ENCODE data around the gene COG4.

COG4 gene

GRCh38 chr16:70478912-70479341 is 44.4 kb downstream of the COG4 start:
- no peak for DNase-seq (ENCODE audit: low spot score)

GRCh38 chr16:70478169-70478568 is 45.2 kb downstream of the COG4 start:
- DNase-seq (ENCODE audit: low spot score): no peak

- DNase-seq (ENCODE audit: low spot score): peak; percentile 63
These were observed 46.9 kb downstream of the COG4 start for GRCh38 chr16:70476272-70477020.

DNA sequence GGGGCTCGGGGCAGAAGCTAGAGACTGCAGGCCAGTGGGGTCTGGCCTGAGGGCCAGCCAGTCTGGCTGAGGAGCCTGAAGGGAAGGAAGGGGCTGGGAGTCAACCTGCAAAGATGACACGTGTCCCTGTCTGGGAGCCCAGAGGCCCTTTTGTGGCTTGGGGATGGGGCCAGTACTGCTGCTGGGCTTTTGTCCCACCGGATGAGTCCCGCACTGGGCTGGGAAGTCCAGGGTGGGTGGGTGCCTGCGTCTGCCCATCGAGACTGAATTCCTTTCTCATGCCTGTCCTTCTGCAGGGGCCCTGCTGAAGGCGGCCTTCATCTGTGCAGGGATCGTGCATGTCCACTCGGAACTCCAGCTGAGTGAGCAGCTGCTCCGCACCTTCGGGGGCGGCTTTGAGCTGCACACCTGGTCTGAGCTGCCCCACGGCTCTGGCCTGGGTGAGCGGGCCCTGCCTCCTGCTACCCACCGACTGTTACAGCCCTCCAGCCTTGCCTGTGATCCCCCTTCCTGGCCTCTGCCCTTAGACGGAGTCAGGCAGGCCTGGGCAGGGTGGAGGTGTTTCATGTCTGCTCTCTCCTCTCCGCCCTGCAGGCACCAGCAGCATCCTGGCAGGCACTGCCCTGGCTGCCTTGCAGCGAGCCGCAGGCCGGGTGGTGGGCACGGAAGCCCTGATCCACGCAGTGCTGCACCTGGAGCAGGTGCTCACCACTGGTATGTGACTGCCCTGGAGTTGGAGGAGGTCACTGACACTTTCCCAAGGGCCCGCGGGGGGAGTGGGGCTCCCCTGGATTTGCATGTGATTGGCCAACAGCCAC is 48.1 kb downstream of the COG4 start:
- no peak for DNase-seq (ENCODE audit: low spot score)

DNA sequence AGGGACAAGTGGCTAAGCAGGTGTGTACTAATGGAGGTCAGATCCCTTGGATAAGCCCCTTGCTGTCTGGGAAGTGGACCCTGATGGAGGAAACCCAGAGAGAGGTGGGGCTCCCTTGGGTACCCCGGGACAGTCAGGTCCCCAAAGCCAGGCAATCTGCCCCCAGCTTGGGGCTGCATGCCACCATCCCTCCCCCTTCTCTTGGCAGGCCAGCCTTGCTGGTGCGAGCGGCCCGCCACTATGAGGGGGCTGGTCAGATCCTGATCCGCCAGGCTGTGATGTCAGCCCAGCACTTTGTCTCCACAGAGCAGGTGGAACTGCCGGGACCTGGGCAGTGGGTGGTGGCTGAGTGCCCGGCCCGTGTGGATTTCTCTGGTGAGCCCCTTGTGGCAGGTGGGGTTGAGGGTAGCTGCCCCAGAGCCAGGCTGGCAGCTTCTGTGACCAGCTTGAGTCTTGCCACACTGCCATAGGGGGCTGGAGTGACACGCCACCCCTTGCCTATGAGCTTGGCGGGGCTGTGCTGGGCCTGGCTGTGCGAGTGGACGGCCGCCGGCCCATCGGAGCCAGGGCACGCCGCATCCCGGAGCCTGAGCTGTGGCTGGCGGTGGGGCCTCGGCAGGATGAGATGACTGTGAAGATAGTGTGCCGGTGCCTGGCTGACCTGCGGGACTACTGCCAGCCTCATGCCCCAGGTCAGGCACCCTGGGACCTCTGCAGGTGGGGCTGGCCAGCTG is 48.9 kb downstream of the COG4 start:
- DNase-seq (ENCODE audit: low spot score): no peak

DNA sequence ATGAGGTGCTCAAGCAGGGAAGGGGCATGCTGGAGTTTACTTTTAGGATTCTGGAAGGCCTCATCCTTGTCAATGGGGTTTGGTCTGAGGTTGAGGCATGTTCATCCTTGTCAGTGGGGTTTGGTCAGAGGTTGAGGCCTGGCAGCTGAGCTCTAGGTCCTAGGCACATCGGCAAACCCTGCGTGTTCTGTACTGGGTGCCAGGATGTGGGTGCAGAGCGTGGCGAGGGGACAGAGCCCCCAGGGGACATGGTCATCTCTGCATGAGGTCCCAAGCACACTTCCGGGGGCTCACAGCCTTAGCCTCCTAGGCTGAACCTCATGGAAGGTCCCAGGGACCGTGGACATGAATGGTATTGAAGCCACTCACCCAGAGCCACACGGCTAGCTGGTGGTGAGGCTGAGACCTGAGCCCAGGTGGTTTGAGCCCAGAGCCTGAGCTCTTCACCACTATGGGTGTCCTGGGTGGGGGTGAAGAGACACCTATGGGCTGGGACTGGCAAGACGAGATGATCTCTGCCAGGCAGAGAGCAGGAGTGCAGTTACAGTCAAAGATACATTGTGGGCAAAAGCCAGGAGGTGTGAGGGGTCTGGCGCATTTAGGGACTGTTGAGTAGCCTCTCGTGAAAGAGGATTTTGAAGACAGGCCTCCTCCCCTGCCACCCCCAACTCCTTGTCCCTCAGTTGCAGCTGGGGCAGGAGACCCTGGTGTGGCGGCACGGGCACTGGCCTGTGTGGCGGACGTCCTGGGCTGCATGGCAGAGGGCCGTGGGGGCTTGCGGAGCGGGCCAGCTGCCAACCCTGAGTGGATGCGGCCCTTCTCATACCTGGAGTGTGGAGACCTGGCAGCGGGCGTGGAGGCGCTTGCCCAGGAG is 49.7 kb downstream of the COG4 start:
- no peak for DNase-seq (ENCODE audit: low spot score)

GRCh38 chr16:70472786-70473433 is 50.4 kb downstream of the COG4 start:
- DNase-seq (ENCODE audit: low spot score): no peak

GRCh38 chr16:70470927-70471341 is 52.4 kb downstream of the COG4 start:
- peak; percentile 94 for DNase-seq (ENCODE audit: low spot score)

DNA sequence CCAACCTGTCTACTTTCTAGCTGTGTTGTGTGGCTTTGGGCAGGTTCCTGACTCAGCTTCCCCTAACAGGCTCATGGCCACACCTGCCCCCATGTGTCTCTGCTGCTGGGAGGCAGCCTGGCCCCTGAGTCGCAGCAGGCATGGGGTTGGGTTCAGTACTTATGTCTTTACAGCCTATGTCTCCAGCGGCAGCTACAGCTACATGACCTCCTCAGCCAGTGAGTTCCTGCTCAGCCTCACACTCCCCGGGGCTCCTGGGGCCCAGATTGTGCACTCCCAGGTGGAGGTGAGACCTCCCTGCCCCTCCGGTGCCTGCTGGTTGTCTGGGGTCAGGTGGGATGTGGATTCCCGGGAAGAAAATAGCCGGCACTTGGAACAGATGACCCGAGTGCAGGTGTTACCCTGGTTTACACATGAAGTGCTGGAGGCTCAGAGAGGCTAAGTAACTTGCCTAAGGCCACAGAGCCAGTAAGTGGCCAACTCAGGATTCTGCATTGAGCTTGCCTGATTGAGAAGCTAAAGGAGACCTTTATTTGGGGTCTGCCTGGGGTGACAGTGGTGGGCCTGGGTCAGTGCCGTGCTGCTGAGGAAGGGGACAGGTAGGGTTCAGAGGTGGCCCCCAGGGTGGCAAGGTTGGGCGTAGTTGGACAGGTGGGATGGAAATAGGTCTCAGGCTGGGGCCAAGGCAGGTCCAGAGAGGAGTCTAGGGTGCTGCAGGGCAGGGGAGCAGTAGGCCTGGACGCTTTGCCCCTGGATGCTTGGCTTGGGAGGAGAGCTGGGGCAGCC is 53.0 kb downstream of the COG4 start:
- DNase-seq (ENCODE audit: low spot score): no peak

DNA sequence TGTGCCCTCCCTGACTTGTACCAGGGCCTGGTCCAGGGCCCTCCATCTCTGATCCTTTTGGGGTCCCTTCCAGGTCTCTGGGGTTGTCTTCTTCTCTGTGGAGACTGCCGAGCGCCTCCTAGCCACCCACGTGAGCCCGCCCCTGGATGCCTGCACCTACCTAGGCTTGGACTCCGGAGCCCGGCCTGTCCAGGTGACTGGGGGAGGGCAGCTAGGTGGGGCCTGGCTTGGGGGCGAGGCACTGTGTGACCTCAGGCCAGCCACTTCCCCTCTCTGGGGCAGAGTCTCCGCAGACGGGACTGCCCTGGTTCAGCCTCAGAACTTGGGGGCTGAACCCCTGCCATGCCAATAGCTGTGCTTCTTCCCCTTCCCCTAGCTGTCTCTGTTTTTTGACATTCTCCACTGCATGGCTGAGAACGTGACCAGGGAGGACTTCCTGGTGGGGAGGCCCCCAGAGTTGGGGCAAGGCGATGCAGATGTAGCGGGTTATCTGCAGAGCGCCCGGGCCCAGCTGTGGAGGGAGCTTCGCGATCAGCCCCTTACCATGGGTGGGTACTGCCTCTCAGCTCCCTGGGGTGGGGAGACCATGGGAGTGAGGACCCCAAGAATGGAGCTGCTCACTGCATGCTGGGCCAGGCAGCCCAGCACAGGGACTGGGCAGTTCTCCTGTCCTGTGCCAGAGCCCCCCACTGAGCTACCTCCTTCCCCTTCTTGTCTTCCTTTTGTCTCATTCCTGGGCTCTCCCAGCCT is 54.4 kb downstream of the COG4 start:
- peak; percentile 10 for DNase-seq (ENCODE audit: low spot score)

DNA sequence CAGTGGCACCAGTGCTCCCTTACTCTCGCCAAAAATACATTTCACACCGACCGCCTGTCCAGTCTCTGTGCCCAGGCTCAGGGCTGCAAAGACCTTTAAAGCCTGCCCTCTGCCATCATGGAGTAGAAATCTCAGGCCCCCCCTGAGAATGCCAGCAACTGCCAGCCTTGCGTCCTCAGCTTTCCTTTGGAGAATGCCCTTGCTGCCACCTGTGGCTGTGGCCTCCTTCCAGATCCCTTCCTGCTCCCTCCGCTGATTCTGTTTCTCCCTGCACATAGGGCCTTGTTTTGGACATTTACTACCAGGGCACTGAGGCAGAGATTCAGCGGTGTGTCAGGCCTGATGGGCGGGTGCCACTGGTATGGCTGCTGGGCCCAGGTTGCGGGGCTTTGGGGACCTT is 55.7 kb downstream of the COG4 start:
- DNase-seq (ENCODE audit: low spot score): no peak

- peak; percentile 20 for DNase-seq (ENCODE audit: low spot score)
These were observed 56.2 kb downstream of the COG4 start for GRCh38 chr16:70467113-70467512.

DNA sequence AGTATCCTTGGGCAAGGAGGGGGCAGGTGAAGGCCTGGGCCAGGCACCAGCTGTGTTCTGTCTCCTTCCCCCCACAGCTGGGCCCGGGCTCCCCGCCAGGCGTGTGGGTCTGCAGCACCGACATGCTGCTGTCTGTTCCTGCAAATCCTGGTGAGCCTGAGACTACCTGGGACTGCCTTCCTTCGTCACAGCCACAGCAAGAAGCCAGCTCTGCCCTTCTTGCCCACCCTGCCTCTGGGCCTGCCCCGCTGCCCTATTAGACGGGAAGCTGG is 56.6 kb downstream of the COG4 start:
- peak; percentile 2 for DNase-seq (ENCODE audit: low spot score)

GRCh38 chr16:70465999-70466804 is 57.2 kb downstream of the COG4 start:
- DNase-seq (ENCODE audit: low spot score): peak; percentile 1

DNA sequence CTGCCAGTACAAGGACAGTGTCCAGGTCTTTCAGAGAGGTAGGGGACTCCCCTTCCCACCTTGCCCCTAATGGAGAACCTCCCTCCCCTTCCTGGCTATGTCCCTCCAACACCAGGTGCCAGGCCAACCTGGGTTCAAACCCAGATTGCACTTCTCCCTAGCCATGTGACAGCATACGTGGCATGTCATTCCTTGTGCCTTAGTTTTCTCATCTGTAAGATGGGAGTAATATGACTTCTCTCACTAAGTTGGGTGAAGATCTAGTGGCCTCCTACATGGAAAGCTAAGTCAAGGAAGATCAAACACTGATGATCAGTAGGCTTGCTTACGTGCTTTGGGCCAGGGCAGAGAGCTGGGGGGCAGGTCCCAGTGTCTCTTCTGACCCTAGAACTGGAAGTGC is 60.1 kb downstream of the COG4 start:
- DNase-seq (ENCODE audit: low spot score): peak; percentile 2

- DNase-seq (ENCODE audit: low spot score): peak; percentile 22
These were observed 62.6 kb downstream of the COG4 start for GRCh38 chr16:70460737-70461261.

GRCh38 chr16:70457446-70458166 is 65.7 kb downstream of the COG4 start:
- no peak for DNase-seq (ENCODE audit: low spot score)

- no peak for DNase-seq (ENCODE audit: low spot score)
These were observed 67.4 kb downstream of the COG4 start for GRCh38 chr16:70455910-70456309.
